ENCODE measurements around the gene GALNT18. TPM values are rescaled to one million over a fixed set of nuclear protein-coding genes. Genes with fewer than 3 reads are reported as not detected.

Gene GALNT18
- total RNA-seq, 1 donor from 2014 or later, result 1.2 TPM

GRCh38 chr11:11568651-11569229, 53.1 kb downstream of the GALNT18 start:
- intact Hi-C loops (cut with micrococcal nuclease), result no loop called here

DNA sequence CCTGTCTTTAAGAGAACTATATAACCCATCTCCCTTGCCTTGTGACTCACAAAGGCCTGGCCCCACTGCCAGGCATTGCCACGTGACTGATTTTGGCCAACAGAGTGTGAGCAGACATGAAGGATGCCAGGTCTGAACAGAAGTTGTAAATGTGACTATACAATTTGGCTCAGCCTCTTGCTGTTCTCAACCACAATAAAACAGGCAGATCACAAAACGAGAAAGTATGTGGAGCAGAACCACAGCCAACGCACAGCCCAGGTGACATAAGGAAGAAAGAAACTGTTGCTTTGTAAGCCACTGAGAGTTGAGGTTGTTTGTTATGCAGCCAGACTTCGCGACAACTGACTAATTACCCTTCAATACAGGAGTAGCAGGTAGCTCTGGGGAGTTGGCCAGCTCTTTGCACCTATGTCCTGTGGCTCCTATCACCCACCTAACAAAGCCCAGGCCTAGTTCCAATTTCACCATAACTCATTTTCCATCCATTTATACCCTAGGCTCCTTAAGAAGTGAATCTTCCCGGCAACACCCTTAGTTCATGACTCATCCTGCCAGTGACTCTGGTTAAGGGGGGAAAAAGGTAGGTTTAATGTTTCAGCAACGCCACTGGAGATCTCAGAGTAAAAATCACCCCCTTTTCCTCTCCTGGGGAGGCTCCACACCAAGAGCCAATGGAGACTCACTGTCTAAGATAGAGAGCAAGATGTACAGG, 53.7 kb downstream of the GALNT18 start:
- intact Hi-C loops (cut with micrococcal nuclease), result no loop called here

- intact Hi-C loops (cut with micrococcal nuclease), result no loop called here
Measured at GRCh38 chr11:11565636-11566035, 56.2 kb downstream of the GALNT18 start.

- intact Hi-C loops (cut with micrococcal nuclease), result no loop called here
Measured at GRCh38 chr11:11563200-11563975, 58.4 kb downstream of the GALNT18 start.

DNA sequence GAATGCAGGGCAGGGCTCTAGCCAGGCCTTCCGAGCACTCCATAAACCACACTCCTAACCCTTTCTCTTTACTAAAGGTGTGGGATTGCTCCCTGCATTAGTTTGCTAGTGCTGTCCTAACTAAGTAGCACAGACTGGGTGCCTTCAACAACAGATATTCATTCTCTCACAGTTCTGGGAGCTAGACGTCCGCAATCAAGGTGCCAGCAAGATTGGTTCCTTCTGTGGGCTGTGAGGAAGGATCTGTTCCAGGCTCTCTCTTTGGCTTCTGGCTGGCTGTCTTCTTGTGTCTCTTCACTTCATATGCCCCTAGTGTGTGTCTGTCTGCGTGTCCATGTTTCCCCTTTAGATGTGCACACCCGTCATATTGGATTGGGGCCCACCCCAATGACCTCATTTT, 59.8 kb downstream of the GALNT18 start:
- intact Hi-C loops (cut with micrococcal nuclease), result no loop called here

GRCh38 chr11:11558826-11559225, 63.0 kb downstream of the GALNT18 start:
- intact Hi-C loops (cut with micrococcal nuclease), result no loop called here

GRCh38 chr11:11558396-11558795, 63.4 kb downstream of the GALNT18 start:
- intact Hi-C loops (cut with micrococcal nuclease), result no loop called here

GRCh38 chr11:11555208-11555607, 66.6 kb downstream of the GALNT18 start:
- intact Hi-C loops (cut with micrococcal nuclease), result no loop called here

DNA sequence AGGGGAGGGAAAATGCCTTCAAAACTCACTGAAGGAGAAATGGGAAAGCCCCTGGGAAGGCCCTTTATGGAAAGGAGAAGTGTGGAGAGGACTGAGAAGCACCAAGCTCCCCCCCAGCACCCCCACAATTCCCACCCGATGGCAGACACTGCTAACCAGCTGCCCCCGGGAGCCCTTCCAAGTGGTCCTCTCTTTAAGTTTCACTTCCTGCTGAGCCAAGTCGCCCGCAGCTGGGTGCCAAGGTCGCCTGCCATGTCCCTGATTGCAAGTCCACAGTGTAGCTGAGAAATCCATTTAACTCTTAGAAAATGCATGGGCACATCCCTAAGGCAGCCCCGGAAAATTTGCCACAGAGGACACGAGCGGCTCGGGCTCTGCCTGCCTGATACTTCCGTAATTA, 68.2 kb downstream of the GALNT18 start:
- intact Hi-C loops (cut with micrococcal nuclease), result no loop called here

DNA sequence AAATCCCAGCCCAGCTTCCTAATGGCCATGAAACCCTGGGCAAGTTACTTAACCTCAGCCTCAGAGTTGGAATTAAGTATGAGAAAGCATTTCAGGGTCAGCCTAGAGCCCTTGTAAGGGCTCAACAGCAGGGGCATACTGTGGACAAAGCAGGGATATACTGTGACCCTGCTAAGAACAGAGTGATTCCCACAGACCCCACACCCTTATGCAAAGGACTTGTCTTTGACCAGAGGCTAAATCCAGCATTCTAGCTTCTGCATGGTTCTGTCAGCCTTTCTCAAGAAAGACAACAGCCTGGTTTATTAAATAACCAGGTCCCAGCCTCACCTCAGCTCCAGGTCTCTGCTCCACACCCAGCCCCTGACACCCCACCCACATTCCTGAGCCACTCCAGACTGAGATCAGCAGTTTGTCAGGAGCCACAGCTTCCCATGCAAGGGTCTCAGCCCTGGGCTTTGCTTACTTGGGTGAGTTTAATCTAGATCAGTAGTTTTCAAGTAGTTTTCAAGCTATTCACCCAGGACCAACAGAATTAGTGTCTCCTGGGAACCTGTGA, 69.2 kb downstream of the GALNT18 start:
- intact Hi-C loops (cut with micrococcal nuclease), result no loop called here

DNA sequence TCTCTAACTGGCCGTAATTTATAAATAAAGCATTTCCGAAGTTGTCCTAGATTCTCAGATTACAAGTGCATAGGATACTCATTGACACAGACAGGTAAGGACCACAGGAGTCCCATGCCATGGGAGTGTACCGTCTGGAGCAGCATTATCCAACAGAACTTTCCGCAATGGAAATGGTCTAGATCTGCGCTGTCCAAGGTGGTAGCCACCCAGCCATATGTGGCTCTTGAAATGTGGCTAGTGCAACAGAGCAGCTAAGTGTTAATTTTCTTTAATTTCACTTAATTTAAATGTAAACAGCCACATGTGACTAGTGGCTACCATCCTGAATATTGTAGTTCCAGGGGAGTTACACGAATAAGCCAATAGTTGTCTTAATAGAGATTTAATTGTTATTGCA, 71.3 kb downstream of the GALNT18 start:
- intact Hi-C loops (cut with micrococcal nuclease), result no loop called here

DNA sequence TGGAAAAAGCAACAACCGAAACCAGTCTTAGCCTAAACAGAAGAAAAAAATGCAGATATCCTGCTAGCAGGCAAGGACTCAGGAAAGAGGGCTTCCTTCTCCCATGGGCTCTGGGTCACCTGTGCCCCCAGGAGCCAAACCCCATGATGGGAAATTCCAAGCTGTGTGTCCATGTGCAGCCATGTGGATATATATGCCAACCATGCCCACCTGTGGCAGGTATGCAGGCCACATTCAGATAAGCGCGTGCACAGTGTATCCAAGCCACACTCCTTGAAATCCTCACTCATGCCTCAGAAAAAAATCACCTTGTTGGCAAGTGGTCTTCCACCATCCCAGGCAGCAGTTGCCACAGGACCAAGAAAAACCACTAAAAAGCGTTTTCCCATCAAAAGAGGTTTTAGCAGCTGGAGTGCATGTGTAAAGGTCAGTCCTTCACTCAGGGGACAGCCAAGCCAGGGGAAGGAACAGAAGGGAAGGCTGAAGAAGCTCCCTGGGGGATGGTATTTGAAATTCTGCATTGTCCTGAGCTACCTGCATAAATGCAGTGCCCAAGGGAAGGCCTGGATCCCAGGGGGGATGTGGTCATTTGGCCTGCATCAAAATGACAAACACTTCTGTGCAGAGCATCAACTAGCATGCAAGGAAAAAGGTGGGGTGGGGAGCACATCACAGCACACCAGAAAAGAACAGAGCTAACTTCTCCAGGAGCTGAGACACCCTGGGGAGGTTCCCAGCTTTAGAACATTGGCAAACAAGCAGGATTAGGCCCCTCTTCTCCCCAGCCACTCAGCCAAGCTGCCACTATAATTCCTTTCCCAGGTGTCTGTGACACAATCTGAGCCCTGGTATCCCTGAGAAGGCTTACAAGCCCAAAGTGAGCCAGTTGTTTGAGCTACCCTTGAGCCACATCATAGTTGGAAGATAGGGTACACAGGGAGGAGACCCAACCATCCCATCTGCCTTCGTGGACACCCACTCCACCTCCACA, 76.2 kb downstream of the GALNT18 start:
- intact Hi-C loops (cut with micrococcal nuclease), result no loop called here

GRCh38 chr11:11543656-11544055, 78.1 kb downstream of the GALNT18 start:
- intact Hi-C loops (cut with micrococcal nuclease), result no loop called here

- intact Hi-C loops (cut with micrococcal nuclease), result no loop called here
Measured at GRCh38 chr11:11540157-11540556, 81.6 kb downstream of the GALNT18 start.

DNA sequence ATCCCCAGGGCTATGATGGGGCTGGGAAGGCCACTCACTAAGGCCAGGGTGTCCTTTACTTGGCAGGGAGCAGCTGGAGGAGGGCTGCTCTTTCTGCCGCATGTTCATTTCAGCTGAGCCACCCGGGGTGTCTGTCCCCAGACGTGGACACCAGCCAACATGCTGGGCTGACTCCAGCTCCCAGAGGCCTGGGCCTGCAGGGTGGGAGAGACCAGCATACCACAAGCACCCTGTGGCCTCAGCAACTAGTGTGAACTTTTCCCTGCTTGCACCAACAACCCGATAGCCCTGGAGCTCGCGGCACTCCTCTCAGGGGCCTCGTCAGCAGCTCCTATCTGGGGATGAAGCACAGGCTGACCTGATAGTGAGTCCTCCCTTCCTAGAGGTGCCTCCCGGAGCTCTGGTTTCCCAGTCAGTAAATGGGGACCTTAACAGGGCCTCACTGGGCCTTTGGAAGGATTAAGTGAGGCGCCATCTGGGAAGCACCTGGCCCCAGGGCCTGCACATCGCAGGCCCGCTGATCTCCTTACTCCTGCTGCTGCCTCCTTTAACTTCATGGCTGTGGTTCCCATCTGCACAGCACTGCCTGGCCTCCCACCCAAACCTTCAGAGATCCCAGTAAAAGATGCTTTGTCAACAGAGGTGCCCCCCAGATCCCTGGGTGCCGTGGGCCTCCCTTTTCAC, 83.4 kb downstream of the GALNT18 start:
- intact Hi-C loops (cut with micrococcal nuclease), result no loop called here

GRCh38 chr11:11537871-11538270, 83.9 kb downstream of the GALNT18 start:
- intact Hi-C loops (cut with micrococcal nuclease), result no loop called here

DNA sequence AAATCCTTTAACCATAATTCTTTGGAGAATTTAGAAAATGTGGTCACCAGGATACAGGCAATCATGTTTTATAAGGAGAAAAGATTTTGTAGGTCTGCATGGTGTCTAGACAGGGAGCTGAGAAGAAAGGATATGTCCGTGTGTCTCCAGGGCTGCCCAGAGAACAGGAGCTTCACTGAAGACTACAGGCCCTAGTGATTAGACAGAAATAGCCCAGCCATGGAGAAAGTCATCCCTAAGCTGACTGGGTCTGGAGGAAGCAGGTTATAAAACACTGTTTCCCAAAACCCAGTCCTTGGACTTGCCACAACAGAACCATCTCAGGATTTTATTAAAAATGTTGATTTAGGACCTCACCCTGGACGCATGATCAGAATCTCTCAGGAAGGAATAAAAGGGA, 84.4 kb downstream of the GALNT18 start:
- intact Hi-C loops (cut with micrococcal nuclease), result no loop called here

DNA sequence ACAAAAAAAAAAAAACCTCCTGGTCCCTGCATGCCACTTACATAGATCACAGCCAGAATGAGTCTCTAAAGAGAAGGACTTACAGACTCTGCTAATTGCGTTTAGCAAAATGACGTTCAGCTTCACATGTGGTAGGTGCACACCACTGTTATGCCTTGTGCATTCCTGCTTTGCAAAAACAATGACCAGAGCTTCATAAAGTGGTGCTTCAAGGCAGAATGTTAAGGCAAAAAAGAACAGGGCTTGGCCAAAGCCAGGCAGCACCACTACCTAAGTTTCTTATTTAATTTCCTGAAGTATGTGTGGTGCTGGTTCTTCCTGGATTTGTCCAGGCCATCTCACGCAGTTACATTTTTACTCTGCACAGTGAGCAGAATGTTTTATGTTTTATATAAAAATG, 85.2 kb downstream of the GALNT18 start:
- intact Hi-C loops (cut with micrococcal nuclease), result no loop called here

DNA sequence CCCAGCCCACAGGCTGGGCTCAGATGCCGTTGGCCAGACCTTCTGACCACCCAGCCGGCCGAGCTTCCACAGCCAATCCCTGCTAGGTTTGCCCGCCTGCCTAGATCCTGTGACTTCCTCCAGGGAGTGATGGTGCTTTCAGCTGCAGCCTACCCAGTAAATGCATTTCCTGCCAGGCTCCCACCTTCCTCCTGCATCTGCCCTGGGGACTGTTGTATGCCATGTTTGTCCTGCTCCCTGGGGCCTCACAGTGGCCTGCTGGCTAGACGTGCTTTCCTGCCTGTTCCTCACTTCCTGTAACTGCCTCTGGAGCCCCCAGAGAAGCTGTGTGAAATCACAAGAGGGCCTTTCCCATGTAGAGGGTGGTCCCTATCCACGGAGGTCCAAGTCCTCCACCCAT, 86.2 kb downstream of the GALNT18 start:
- intact Hi-C loops (cut with micrococcal nuclease), result no loop called here

DNA sequence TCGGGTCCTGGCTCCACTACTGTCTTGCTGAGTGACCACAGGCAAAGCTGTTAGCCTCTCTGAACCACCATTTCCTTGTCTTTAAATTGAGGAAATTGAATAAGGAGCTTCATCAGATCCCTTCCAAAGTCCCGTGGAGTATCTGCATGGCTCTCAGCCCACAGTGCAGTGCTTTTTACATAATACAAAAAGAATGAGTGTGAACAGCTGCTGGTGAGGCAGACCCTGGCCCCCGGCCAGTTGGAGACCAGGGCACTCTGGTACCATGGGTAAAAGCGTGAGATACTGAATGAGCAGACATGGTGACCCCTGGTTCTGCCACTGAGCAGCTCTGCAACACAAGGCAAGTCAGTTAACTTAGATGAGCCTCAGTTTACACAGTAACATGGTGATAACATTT, 86.8 kb downstream of the GALNT18 start:
- intact Hi-C loops (cut with micrococcal nuclease), result no loop called here
